Measurements from ENCODE around the gene RIT2. TPM values are rescaled to one million over a fixed set of nuclear protein-coding genes. Genes with fewer than 3 reads are reported as not detected.
"Not testable (repeated sequence)": the region's sequence is repeated elsewhere in the genome, so short reads cannot be mapped to it uniquely, and the experiment has no call there.

RIT2 gene
- total and polyA plus RNA-seq, 4 donors: 7.1 to 30.1 (median 22.4) TPM

GRCh38 chr18:42814184-42814583, 301.3 kb downstream of the RIT2 start:
- H3K4me3 ChIP-seq (ENCODE audit: low read depth, low read length): no peak overlapping the region

GRCh38 chr18:42813570-42813969, 301.9 kb downstream of the RIT2 start:
- H3K9me3 ChIP-seq (ENCODE audit: control insufficient read depth, insufficient read depth, low read length): no peaks in the 10 kb centered on the region
- no peak overlapping the region for H3K27ac ChIP-seq (ENCODE audit: low read depth, low read length)
- no peaks in the 10 kb centered on the region for H3K36me3 ChIP-seq (ENCODE audit: control insufficient read depth, insufficient read depth, low read length)
- H3K27me3 ChIP-seq (ENCODE audit: control insufficient read depth, insufficient read depth, low read length): no peaks in the 10 kb centered on the region
- H3K4me1 ChIP-seq (ENCODE audit: control insufficient read depth, insufficient read depth, low read length): no peaks in the 10 kb centered on the region
- no peak for DNase-seq (ENCODE audit: low read depth in 4 of 6, low spot score in 6 of 6)
- 71% methylated on average over 3 of the region's 4 CpGs for WGBS (ENCODE audit: insufficient coverage)
- no peak overlapping the region for H3K4me3 ChIP-seq (ENCODE audit: low read depth, low read length)

More at GRCh38 chr18:42814184-42814583, 301.3 kb downstream of the RIT2 start:
- Histone ChIP-seq H3K27me3 (ENCODE audit: control insufficient read depth, insufficient read depth, low read length) (no peaks in the 10 kb centered on the region), H3K27ac (ENCODE audit: low read depth, low read length) (no peak overlapping the region), H3K36me3 (ENCODE audit: control insufficient read depth, insufficient read depth, low read length) (no peaks in the 10 kb centered on the region), H3K9me3 (ENCODE audit: control insufficient read depth, insufficient read depth, low read length) (no peaks in the 10 kb centered on the region), H3K4me1 (ENCODE audit: control insufficient read depth, insufficient read depth, low read length) (no peaks in the 10 kb centered on the region)
- DNase-seq (ENCODE audit: low read depth in 4 of 6, low spot score in 6 of 6): no peak
- 92% methylated on average over 3 of the region's 5 CpGs for WGBS (ENCODE audit: insufficient coverage)

- no peak overlapping the region for H3K4me3 ChIP-seq (ENCODE audit: low read depth, low read length)
- H3K27ac ChIP-seq (ENCODE audit: low read depth, low read length): no peak overlapping the region
- H3K9me3 ChIP-seq (ENCODE audit: control insufficient read depth, insufficient read depth, low read length): no peaks in the 10 kb centered on the region
- H3K27me3 ChIP-seq (ENCODE audit: control insufficient read depth, insufficient read depth, low read length): no peaks in the 10 kb centered on the region
- DNase-seq (ENCODE audit: low read depth in 4 of 6, low spot score in 6 of 6): peak in 2 of 6 donors; percentile 77 to 91
- H3K4me1 ChIP-seq (ENCODE audit: control insufficient read depth, insufficient read depth, low read length): no peaks in the 10 kb centered on the region
- H3K36me3 ChIP-seq (ENCODE audit: control insufficient read depth, insufficient read depth, low read length): no peaks in the 10 kb centered on the region
- 17% methylated on average over 2 of the region's 4 CpGs for WGBS (ENCODE audit: insufficient coverage)
Observed at GRCh38 chr18:42807887-42808286, 307.6 kb downstream of the RIT2 start.

DNA sequence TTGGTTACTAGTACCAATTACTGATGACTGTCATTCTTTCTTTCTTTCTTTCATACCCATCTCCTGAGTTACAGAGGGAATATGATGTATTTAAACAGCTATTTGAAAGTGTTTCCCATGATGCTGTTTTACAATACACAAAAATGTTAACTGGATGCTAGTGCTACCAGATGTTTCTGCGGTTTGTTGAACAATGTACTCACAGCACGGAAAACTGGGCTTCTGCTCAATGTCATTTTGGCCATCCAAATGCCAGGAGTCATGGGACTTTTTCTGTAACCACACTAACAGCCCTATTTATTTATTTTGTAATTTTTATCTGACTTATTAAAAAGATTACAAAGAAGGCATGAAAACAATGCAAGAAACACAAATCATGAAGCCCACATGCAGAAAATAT, 313.8 kb downstream of the RIT2 start:
- Histone ChIP-seq H3K27me3 (ENCODE audit: control insufficient read depth, insufficient read depth, low read length) (no peaks in the 10 kb centered on the region), H3K36me3 (ENCODE audit: control insufficient read depth, insufficient read depth, low read length) (no peaks in the 10 kb centered on the region), H3K9me3 (ENCODE audit: control insufficient read depth, insufficient read depth, low read length) (no peaks in the 10 kb centered on the region), H3K27ac (ENCODE audit: low read depth, low read length) (no peak overlapping the region), H3K4me1 (ENCODE audit: control insufficient read depth, insufficient read depth, low read length) (no peaks in the 10 kb centered on the region), H3K4me3 (ENCODE audit: low read depth, low read length) (no peak overlapping the region)
- WGBS (ENCODE audit: insufficient coverage): 80% methylated on average over 1 of the region's 2 CpGs
- peak in 1 of 6 donors; percentile 40 for DNase-seq (ENCODE audit: low read depth in 4 of 6, low spot score in 6 of 6)

- peak in 2 of 6 donors; percentile 29 to 89 for DNase-seq (ENCODE audit: low read depth in 4 of 6, low spot score in 6 of 6)
- Histone ChIP-seq H3K4me1 (ENCODE audit: control insufficient read depth, insufficient read depth, low read length) (no peaks in the 10 kb centered on the region), H3K4me3 (ENCODE audit: low read depth, low read length) (no peak overlapping the region), H3K36me3 (ENCODE audit: control insufficient read depth, insufficient read depth, low read length) (no peaks in the 10 kb centered on the region), H3K27me3 (ENCODE audit: control insufficient read depth, insufficient read depth, low read length) (no peaks in the 10 kb centered on the region), H3K9me3 (ENCODE audit: control insufficient read depth, insufficient read depth, low read length) (no peaks in the 10 kb centered on the region), H3K27ac (ENCODE audit: low read depth, low read length) (no peak overlapping the region)
- WGBS (ENCODE audit: insufficient coverage): no CpG with 5 or more reads among the region's 1 CpG
Observed at GRCh38 chr18:42798606-42799170, 316.8 kb downstream of the RIT2 start.

DNA sequence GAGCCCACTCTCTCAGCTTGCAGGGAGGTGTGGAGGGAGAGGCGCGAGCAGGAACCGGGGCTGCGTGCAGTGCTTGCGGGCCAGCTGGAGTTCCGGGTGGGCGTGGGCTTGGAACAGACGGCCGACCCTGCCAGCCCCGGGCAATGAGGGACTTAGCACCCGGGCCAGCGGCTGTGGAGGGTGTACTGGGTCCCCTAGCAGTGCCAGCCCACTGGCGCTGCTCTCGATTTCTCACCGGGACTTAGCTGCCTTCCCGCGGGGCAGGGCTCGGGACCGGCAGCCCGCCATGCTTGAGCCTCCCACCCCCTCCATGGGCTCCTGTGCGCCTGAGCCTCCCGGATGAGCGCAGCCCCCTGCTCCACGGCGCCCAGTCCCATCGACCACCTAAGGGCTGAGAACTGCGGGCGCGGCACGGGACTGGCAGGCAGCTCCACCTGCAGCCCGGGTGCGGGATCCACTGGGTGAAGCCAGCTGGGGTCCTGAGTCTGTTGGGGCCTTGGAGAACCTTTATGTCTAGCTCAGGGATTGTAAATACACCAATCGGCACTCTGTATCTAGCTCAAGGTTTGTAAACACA, 320.2 kb downstream of the RIT2 start:
- DNase-seq (ENCODE audit: low read depth in 4 of 6, low spot score in 6 of 6); H3K9me3 ChIP-seq (ENCODE audit: control insufficient read depth, insufficient read depth, low read length); H3K4me3 ChIP-seq (ENCODE audit: low read depth, low read length); H3K36me3 ChIP-seq (ENCODE audit: control insufficient read depth, insufficient read depth, low read length); H3K4me1 ChIP-seq (ENCODE audit: control insufficient read depth, insufficient read depth, low read length); H3K27ac ChIP-seq (ENCODE audit: low read depth, low read length); H3K27me3 ChIP-seq (ENCODE audit: control insufficient read depth, insufficient read depth, low read length): not testable (repeated sequence)
- WGBS (ENCODE audit: insufficient coverage): 96% methylated on average over 32 of the region's 33 CpGs

DNA sequence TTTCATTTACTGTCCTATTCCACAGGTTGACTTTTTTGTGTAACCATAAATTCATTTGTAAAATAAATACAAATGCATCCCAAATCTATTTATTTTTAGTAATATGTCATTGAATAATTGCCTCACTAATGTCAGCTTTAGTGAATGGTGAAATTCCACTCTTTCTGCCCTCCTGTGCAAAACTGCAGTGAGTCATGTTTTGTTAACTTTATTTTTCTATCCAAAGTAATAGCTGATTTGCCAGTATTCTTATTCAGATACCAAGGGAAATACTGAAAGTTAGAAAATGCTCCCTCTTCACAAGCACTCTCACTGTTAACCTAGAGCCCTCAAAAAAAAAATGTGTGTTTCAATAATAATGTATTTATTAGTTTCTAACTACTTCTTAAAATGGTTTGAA, 322.8 kb downstream of the RIT2 start:
- Histone ChIP-seq H3K9me3 (ENCODE audit: control insufficient read depth, insufficient read depth, low read length) (no peaks in the 10 kb centered on the region), H3K27me3 (ENCODE audit: control insufficient read depth, insufficient read depth, low read length) (no peaks in the 10 kb centered on the region), H3K36me3 (ENCODE audit: control insufficient read depth, insufficient read depth, low read length) (no peaks in the 10 kb centered on the region), H3K4me3 (ENCODE audit: low read depth, low read length) (no peak overlapping the region), H3K4me1 (ENCODE audit: control insufficient read depth, insufficient read depth, low read length) (no peaks in the 10 kb centered on the region), H3K27ac (ENCODE audit: low read depth, low read length) (no peak overlapping the region)
- DNase-seq (ENCODE audit: low read depth in 4 of 6, low spot score in 6 of 6): no peak

GRCh38 chr18:42784632-42785031, 330.9 kb downstream of the RIT2 start:
- H3K36me3 ChIP-seq (ENCODE audit: control insufficient read depth, insufficient read depth, low read length): no peaks in the 10 kb centered on the region
- H3K27ac ChIP-seq (ENCODE audit: low read depth, low read length): no peak overlapping the region
- no peaks in the 10 kb centered on the region for H3K4me1 ChIP-seq (ENCODE audit: control insufficient read depth, insufficient read depth, low read length)
- no peaks in the 10 kb centered on the region for H3K9me3 ChIP-seq (ENCODE audit: control insufficient read depth, insufficient read depth, low read length)
- WGBS (ENCODE audit: insufficient coverage): no CpG with 5 or more reads among the region's 2 CpGs
- DNase-seq (ENCODE audit: low read depth in 4 of 6, low spot score in 6 of 6): no peak
- no peaks in the 10 kb centered on the region for H3K27me3 ChIP-seq (ENCODE audit: control insufficient read depth, insufficient read depth, low read length)
- no peak overlapping the region for H3K4me3 ChIP-seq (ENCODE audit: low read depth, low read length)

- H3K9me3 ChIP-seq (ENCODE audit: control insufficient read depth, insufficient read depth, low read length): no peaks in the 10 kb centered on the region
- no peaks in the 10 kb centered on the region for H3K4me1 ChIP-seq (ENCODE audit: control insufficient read depth, insufficient read depth, low read length)
- WGBS (ENCODE audit: insufficient coverage): no CpG with 5 or more reads among the region's 4 CpGs
- H3K4me3 ChIP-seq (ENCODE audit: low read depth, low read length): no peak overlapping the region
- DNase-seq (ENCODE audit: low read depth in 4 of 6, low spot score in 6 of 6): no peak
- H3K27me3 ChIP-seq (ENCODE audit: control insufficient read depth, insufficient read depth, low read length): no peaks in the 10 kb centered on the region
- no peak overlapping the region for H3K27ac ChIP-seq (ENCODE audit: low read depth, low read length)
- H3K36me3 ChIP-seq (ENCODE audit: control insufficient read depth, insufficient read depth, low read length): no peaks in the 10 kb centered on the region
Observed at GRCh38 chr18:42782929-42783328, 332.6 kb downstream of the RIT2 start.

DNA sequence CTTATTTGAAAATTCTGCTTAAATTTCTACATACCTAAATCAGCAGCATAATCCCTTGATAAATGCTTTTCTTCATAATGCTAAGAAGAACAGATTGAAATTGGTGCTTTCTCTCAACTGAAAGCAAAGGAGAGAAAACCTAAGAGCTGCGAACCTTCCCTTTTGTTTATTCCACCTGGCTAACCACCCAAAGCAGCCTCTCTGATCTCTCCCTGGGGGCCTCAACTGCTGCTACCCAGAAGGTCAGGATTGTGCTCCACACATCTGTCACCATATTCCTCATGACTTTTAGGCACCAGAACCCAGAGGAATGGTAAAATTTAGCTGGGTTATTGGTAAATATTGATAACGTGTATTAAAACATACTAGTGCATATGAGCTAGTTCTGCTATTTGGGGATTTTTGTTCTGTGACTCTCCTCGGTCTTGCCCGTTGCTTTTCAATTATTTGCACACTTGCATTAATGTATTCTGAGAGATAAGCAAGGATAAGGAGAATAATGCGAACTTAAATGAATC, 334.1 kb downstream of the RIT2 start:
- Histone ChIP-seq H3K4me3 (ENCODE audit: low read depth, low read length) (no peak overlapping the region), H3K27ac (ENCODE audit: low read depth, low read length) (no peak overlapping the region), H3K9me3 (ENCODE audit: control insufficient read depth, insufficient read depth, low read length) (no peaks in the 10 kb centered on the region), H3K27me3 (ENCODE audit: control insufficient read depth, insufficient read depth, low read length) (no peaks in the 10 kb centered on the region), H3K4me1 (ENCODE audit: control insufficient read depth, insufficient read depth, low read length) (no peaks in the 10 kb centered on the region), H3K36me3 (ENCODE audit: control insufficient read depth, insufficient read depth, low read length) (no peaks in the 10 kb centered on the region)
- peak in 1 of 6 donors; percentile 13 for DNase-seq (ENCODE audit: low read depth in 4 of 6, low spot score in 6 of 6)
- 83% methylated on average over 1 of the region's 5 CpGs for WGBS (ENCODE audit: insufficient coverage)
